NCI-H510A (cell line): ENCODE results near the gene MSL1.

Experiments
- DNase-seq: peaks from one replicate; lab custom pipeline; 2025; lab: John Stamatoyannopoulos, UW

The MSL1 gene

GRCh38 chr17:40091691-40092397, 29.9 kb upstream of the MSL1 start:
- peak; percentile 53 for DNase-seq

DNA sequence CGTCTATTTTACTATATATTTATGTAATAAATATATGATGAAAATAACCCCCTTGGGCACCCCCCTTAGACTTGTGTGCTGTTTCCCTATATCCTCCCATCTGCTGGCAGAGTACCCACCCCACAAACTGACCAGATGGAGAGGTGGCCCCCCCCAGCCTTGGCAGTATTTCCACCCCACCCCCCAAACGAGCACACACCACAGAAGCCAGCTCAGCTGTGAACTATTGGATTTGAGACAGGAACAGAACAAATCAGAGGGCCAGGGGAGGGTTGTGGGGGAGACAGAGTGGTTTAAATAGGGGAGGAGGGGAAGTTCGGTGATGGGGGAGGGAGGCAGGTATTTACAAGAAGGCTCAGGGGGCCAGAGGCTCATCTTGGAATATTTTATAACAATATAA, 29.2 kb upstream of the MSL1 start:
- DNase-seq: no peak

- DNase-seq: no peak
Observed at GRCh38 chr17:40093005-40093579, 28.7 kb upstream of the MSL1 start.

GRCh38 chr17:40093580-40094201, 28.1 kb upstream of the MSL1 start:
- DNase-seq: no peak

DNA sequence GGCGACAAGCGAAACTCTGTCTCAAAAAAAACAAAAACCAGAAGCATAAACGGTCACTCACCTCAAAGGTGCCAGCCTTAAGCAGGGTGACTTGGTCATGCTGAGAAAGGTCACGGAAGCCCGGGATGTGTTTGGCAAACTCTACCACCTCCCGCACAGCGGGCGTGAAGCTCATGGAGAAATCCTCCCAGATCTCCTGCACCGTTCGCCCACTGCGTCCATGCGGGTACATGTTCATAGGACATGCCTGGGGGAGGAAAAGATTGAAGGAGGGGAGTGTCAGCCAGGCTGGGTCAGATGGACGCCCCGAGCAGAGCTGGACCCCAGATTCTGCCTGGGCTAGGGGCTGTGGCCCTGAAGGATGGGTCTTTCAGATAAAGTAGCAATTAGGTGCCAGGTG, 26.9 kb upstream of the MSL1 start:
- DNase-seq: no peak

DNA sequence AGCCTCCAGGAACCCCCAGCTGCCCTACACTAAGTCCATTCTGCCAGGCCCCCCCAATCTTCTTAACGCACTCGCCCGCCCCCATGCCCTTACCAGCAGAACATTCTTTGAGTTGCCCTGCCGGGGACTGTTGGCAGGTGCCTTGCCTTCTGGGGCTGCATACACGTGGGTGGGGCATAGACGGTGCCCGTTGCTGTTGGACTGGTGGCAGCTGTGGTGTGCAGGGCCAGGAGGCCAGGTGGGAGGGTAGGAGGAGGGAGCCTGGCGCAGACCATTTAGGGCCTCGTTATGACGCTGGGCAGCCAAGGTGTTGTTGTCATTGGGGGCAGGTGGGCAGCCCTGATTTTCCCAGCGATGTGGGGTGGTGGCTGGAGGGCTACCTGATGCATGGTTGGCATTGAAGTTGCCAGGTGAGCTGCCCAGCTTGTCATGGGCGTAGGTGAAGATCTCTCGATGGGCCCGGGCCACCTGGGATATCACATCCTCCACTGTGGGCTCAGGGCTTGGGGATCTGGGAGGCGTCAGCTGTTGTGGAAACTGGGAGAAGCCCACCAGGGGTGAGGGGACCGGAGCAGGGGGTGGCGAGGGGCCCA, 26.3 kb upstream of the MSL1 start:
- no peak for DNase-seq

GRCh38 chr17:40095944-40096791, 25.6 kb upstream of the MSL1 start:
- DNase-seq: no peak

- DNase-seq: no peak
Observed at GRCh38 chr17:40097087-40097486, 24.7 kb upstream of the MSL1 start.

DNA sequence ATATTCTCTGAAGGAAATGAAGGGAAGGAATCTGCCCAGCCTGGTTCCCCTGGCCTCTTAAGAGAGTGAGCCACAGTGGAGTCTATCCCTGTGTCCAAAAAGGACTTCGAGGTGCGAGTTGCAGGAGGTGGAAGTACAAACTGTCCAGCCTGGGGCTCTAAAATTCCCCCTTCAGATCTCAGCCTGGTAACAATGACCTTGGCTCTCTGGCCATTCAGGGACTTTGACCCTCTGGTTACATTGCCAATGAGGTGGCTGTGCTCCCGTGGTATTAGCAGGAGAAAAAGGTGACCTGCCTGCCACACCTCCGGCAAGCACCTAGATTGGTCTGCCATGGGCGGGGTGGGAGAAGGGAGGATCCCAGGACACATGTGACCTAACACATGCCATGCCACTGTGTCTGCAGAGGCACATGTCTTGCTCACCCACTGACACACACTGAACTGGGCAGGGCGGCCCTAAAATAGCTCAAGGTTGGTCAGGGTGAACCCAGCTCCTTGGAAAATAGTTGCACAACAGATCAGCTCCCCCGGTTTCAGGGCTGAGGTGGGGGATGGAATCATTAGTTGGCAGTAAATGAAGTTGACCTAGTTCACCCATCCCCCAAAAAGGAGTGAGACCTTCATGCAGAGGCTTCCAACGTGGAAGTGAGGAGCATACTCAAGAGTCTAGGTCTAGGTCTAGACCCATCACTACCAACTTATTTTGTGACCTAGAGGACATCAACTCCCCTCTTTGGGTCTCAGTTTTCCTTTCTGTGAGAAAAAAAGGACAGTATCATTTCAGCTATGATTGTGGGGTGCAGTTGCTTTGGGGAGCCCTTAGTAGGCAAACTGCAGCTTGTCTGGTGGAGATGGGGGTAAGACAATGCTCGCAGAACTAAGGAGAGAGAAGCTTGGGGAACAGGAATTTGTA, 23.6 kb upstream of the MSL1 start:
- no peak for DNase-seq

DNA sequence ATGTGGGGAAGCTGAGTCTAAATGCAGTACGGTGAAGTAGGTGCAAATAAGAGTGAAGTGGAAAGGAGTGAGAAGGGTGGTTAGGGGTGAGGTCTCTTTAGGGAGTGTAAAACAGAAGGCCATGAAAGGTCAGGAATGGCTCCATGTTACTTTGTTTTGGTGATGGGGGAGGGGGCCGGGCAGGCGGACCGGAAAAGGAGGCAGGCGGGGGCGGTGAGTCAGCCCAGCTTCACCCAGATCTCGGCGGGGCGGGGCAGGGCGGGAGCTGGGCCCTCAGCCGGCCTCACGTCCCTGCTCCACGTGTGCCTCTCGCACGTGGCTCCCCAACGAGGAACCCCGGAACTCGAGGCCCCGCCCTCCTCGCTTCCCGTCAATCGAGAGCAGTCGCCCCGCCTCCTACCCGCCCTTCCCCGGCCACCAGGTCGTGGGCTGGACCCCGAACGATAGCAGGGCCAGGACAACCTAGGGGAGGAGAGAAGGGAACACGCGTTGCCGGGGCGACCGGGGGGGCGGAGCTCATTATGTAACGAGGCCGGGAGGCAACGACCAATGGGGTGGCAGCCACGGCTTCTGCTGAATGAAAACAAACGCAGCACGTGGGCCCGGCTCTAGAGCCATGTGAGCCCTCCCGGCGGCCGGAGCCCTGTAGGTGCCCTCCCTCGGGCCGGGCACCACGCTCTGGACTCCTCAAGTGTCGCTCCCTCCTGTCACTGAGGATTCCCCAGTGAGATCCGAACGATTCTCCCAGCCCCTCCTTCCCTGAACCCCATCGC, 22.7 kb upstream of the MSL1 start:
- DNase-seq: peak; percentile 95

DNA sequence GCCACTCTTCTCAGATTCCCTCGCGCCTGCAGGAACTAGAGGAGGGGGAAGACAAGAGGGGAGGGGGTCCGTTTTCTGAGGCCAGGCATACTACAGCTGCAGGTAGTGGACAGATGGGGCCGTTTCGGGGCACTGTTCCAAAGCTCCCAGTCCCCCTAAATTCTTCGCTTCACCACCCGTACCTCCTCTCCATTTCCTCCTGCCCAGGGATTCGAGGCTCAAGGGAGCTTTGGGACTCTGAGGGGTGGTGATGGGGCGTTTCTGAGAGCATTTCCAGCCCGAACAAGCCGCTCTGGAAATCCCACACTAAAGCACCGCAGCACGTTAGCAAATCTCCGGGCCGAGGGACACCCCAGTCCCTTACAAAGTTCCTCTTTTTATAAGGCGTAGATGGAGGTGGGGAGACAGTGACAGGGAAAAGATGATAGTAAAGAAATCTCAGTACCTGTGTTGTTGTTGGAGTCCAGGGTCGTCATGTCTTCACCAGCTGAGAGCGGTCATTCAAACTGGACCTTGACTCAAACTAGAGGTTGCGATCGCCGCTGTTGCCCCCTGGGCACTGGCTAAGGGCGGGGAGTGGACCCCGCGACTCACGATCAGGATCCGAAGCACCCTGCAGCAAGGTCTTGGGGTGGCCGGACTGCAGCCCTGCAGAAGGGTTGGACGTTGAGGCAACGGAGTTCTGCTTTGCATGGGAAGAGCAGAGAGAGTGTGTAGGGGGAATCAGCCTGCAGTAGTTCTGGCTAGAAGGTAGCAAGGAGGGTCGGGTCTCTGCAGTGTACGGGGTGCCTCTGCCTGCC, 22.0 kb upstream of the MSL1 start:
- DNase-seq: no peak

- DNase-seq: no peak
Observed at GRCh38 chr17:40100419-40100668, 21.4 kb upstream of the MSL1 start, which contains the start of gene NR1D1. Gene NR1D1, minus strand, starts transcription at chr17:40100589. Its CDS starts 495 bp downstream, at chr17:40100094.

GRCh38 chr17:40100669-40101366, 21.0 kb upstream of the MSL1 start:
- peak; percentile 88 for DNase-seq

- DNase-seq: no peak
Observed at GRCh38 chr17:40101367-40102210, 20.2 kb upstream of the MSL1 start.

GRCh38 chr17:40103071-40103661, 18.6 kb upstream of the MSL1 start:
- DNase-seq: no peak

GRCh38 chr17:40103688-40104087, 18.1 kb upstream of the MSL1 start:
- no peak for DNase-seq

DNA sequence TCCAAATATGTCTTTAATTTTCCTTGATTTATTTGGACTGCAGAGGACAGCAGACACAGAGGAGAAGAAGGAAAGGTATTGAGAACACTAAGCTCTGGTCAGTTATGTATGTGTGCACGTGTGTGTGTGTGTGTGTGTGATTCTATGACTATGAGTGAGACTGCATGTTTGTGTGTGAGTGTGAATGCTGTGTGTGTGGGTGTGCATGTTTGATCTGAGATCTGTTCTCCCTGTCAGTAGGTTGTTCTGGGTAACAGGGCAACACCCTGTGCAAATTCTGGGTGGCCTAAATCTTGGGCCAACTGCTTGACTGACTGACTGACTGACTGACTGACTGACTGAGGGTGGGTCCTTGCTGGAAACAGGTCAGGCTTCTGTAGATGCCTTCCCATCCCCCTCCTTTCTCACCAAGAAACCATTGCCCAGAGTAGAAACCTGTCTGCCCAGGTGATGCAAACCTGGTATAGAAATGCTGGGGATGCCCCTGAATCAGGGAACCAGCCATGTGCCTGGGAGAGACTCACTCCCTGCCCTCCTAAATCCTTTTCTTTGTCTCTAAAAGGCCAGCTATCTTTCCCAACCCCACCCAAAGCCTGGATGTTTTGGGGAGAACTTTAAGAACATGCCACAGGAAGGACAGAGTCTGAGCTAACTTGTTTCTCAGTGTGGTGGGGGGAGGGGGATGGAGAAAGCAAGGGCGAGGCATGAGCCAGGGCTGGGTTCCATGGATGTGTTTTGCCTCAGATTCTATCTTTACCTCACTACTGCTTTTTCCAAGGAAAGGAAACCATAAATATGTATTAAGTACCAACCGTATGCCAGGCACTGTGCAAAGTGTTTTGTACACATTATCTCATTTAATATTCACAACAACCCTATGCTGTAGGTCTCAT, 16.9 kb upstream of the MSL1 start:
- DNase-seq: no peak
